Fibroblast of the conjunctiva (primary cell): ENCODE data around the gene RADIL.
"Not testable (repeated sequence)": the region's sequence is repeated elsewhere in the genome, so short reads cannot be mapped to it uniquely, and the experiment has no call there.

Source experiments
- DNase-seq: peaks from one replicate; pipeline ENCODE4 v3.0.0-alpha.2; 2010; ENCODE audit warnings: low read depth

Gene RADIL

GRCh38 chr7:4808565-4808964, 75.0 kb downstream of the RADIL start:
- no peak for DNase-seq

GRCh38 chr7:4808026-4808425, 75.5 kb downstream of the RADIL start:
- DNase-seq = no peak

- DNase-seq = no peak
Observed at GRCh38 chr7:4807598-4808016, 75.9 kb downstream of the RADIL start.

GRCh38 chr7:4806983-4807597, 76.4 kb downstream of the RADIL start:
- no peak for DNase-seq

GRCh38 chr7:4805984-4806300, 77.6 kb downstream of the RADIL start:
- DNase-seq = no peak

GRCh38 chr7:4805110-4805983, 78.2 kb downstream of the RADIL start:
- DNase-seq = no peak

- no peak for DNase-seq
Observed at GRCh38 chr7:4803397-4804241, 79.9 kb downstream of the RADIL start.

GRCh38 chr7:4802577-4802976, 80.9 kb downstream of the RADIL start:
- DNase-seq = not testable (repeated sequence)

- no peak for DNase-seq
Observed at GRCh38 chr7:4801839-4802231, 81.7 kb downstream of the RADIL start.

- no peak for DNase-seq
Observed at GRCh38 chr7:4800926-4801838, 82.3 kb downstream of the RADIL start.

- DNase-seq = no peak
Observed at GRCh38 chr7:4800487-4800886, 83.0 kb downstream of the RADIL start.

- DNase-seq = no peak
Observed at GRCh38 chr7:4799508-4800268, 83.8 kb downstream of the RADIL start.

- no peak for DNase-seq
Observed at GRCh38 chr7:4798706-4799235, 84.7 kb downstream of the RADIL start.

- DNase-seq = no peak
Observed at GRCh38 chr7:4797858-4798705, 85.4 kb downstream of the RADIL start.

- no peak for DNase-seq
Observed at GRCh38 chr7:4796453-4796852, 87.1 kb downstream of the RADIL start.

GRCh38 chr7:4794591-4795350, 88.7 kb downstream of the RADIL start:
- DNase-seq = no peak

GRCh38 chr7:4794171-4794570, 89.3 kb downstream of the RADIL start:
- DNase-seq = not testable (repeated sequence)

- DNase-seq = not testable (repeated sequence)
Observed at GRCh38 chr7:4793385-4793993, 90.0 kb downstream of the RADIL start.
